ENCODE measurements around the gene SPO11.

Gene SPO11

GRCh38 chr20:57374343-57374930 lies 44.8 kb downstream of the SPO11 start:
- Histone ChIP-seq H3K4me3 (ENCODE audit: low read depth in 1 of 2, low read length in 1 of 2) (peak overlapping the region; percentile 63 to 71), H3K36me3 (peaks cover 54% of the 10 kb centered on the region), H3K4me1 (ENCODE audit: control insufficient read depth in 1 of 2, insufficient read depth in 1 of 2, low read depth in 1 of 2, low read length in 1 of 2) (peaks cover 55 to 60% of the 10 kb centered on the region in 2 experiments), H3K27me3 (no peaks in the 10 kb centered on the region), H3K9me3 (no peaks in the 10 kb centered on the region), H3K27ac (peak overlapping the region; percentile 92)
- TF ChIP-seq, protein P1, sequence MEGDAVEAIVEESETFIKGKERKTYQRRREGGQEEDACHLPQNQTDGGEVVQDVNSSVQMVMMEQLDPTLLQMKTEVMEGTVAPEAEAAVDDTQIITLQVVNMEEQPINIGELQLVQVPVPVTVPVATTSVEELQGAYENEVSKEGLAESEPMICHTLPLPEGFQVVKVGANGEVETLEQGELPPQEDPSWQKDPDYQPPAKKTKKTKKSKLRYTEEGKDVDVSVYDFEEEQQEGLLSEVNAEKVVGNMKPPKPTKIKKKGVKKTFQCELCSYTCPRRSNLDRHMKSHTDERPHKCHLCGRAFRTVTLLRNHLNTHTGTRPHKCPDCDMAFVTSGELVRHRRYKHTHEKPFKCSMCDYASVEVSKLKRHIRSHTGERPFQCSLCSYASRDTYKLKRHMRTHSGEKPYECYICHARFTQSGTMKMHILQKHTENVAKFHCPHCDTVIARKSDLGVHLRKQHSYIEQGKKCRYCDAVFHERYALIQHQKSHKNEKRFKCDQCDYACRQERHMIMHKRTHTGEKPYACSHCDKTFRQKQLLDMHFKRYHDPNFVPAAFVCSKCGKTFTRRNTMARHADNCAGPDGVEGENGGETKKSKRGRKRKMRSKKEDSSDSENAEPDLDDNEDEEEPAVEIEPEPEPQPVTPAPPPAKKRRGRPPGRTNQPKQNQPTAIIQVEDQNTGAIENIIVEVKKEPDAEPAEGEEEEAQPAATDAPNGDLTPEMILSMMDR (IDR thresholded peaks at IDR 0.05) = no peak

GRCh38 chr20:57374931-57375651 lies 45.5 kb downstream of the SPO11 start:
- no peaks in the 10 kb centered on the region for H3K27me3 ChIP-seq
- TF ChIP-seq, protein P1 (IDR thresholded peaks at IDR 0.05) = peak; percentile 67
- peaks cover 55% of the 10 kb centered on the region for H3K36me3 ChIP-seq
- H3K9me3 ChIP-seq = no peaks in the 10 kb centered on the region
- peak overlapping the region; percentile 92 for H3K27ac ChIP-seq
- H3K4me3 ChIP-seq (ENCODE audit: low read depth in 1 of 2, low read length in 1 of 2) = peak overlapping the region; percentile 63 to 71
- peaks cover 49 to 54% of the 10 kb centered on the region in 2 experiments for H3K4me1 ChIP-seq (ENCODE audit: control insufficient read depth in 1 of 2, insufficient read depth in 1 of 2, low read depth in 1 of 2, low read length in 1 of 2)

DNA sequence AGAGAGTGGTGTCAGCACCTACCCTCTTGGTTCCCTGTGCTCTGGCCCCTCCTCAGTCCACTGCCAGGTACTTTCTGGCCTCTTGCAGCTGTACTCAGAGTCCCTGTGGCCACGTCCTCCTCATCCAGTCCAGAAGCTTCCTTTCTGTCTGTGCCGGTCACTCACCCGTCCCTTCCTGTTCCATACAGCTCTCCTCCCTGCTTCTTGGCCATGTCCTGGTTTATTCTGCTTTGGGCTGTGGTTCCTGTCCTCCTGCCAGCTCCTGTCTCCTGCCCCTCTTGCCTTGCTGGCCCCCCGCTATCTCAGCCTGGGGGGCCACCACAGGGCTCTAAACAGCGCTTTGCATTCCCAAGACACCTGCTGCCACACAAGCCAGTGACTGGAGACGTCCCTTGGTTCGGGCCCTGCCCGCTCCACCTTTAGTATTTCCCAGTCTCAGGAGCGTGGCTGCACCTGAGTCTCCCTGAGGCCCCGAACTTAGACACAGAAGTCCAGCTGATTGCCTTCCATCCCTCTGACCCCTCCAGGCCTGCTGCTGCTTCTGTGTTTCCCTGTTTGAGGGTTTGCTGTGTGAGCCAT lies 46.1 kb downstream of the SPO11 start:
- Histone ChIP-seq H3K27me3 (no peaks in the 10 kb centered on the region), H3K9me3 (no peaks in the 10 kb centered on the region), H3K27ac (peak overlapping the region; percentile 92), H3K36me3 (peaks cover 55% of the 10 kb centered on the region), H3K4me1 (ENCODE audit: control insufficient read depth in 1 of 2, insufficient read depth in 1 of 2, low read depth in 1 of 2, low read length in 1 of 2) (peaks cover 48 to 53% of the 10 kb centered on the region in 2 experiments), H3K4me3 (ENCODE audit: low read depth in 1 of 2, low read length in 1 of 2) (peak overlapping the region; percentile 63 to 71)
- TF ChIP-seq, protein P1 (IDR thresholded peaks at IDR 0.05) = no peak

GRCh38 chr20:57377350-57377749 lies 47.7 kb downstream of the SPO11 start:
- TF ChIP-seq, protein P1 (IDR thresholded peaks at IDR 0.05) = no peak
- Histone ChIP-seq H3K27me3 (no peaks in the 10 kb centered on the region), H3K4me3 (ENCODE audit: low read depth in 1 of 2, low read length in 1 of 2) (peak overlapping the region in 1 of 2 experiments; percentile 4), H3K27ac (peak overlapping the region; percentile 48), H3K36me3 (peaks cover 44% of the 10 kb centered on the region), H3K9me3 (no peaks in the 10 kb centered on the region), H3K4me1 (ENCODE audit: control insufficient read depth in 1 of 2, insufficient read depth in 1 of 2, low read depth in 1 of 2, low read length in 1 of 2) (peaks cover 57 to 64% of the 10 kb centered on the region in 2 experiments)

GRCh38 chr20:57378107-57378506 lies 48.5 kb downstream of the SPO11 start:
- Histone ChIP-seq H3K4me3 (ENCODE audit: low read depth in 1 of 2, low read length in 1 of 2) (no peak overlapping the region), H3K4me1 (ENCODE audit: control insufficient read depth in 1 of 2, insufficient read depth in 1 of 2, low read depth in 1 of 2, low read length in 1 of 2) (peaks cover 57 to 62% of the 10 kb centered on the region in 2 experiments), H3K36me3 (peaks cover 44% of the 10 kb centered on the region), H3K9me3 (no peaks in the 10 kb centered on the region), H3K27ac (peak overlapping the region; percentile 48), H3K27me3 (no peaks in the 10 kb centered on the region)
- TF ChIP-seq, protein P1 (IDR thresholded peaks at IDR 0.05) = no peak
